IMR-90 (cell line): ENCODE measurements around the gene CLEC4D. TPM values are rescaled to one million over a fixed set of nuclear protein-coding genes. Genes with fewer than 3 reads are reported as not detected.

Experiments used
- ATAC-seq: fragments of 200-7000 bp; cut with Tn5 transposase; 2 replicates; pipeline ENCODE4 v1.9.1; 2020; ENCODE audit warnings: low read depth, mild to moderate bottlenecking, moderate library complexity
- BruUV-seq: library from RNA; stranded (reverse); fragments of 400-500 nt; replicated peaks from 2 replicates; lab custom pipeline; 2021; lab: Mats Ljungman, UMichigan
- CTCF ChIA-PET: fragments of 300-600 bp; formaldehyde crosslinking; extraction: SDS; loops from one replicate; lab custom pipeline; 2021; ENCODE audit warnings: antibody characterized with exemption; lab: Yijun Ruan, JAX
- POLR2A ChIA-PET: fragments of 300-600 bp; sonication (Branson Sonifier 250); formaldehyde crosslinking; loops from one replicate; lab custom pipeline; 2022; ENCODE audit warnings: antibody characterized with exemption; ENCODE audit not compliant: unreplicated experiment; lab: Charles Lee
- DNase-seq: peaks from one replicate; pipeline ENCODE4 v3.0.0; 2013
- H2AFZ ChIP-seq: replicated peaks from 2 replicates; pipeline ENCODE3; 2013; ENCODE audit warnings: low read length, mild to moderate bottlenecking; ENCODE audit not compliant: poor library complexity
- H2AK5ac ChIP-seq: 2 replicates; pipeline ENCODE4 v1.6.1; 2013; ENCODE audit warnings: low read depth, low read length, inconsistent platforms
- H2AK9ac ChIP-seq: replicated peaks from 2 replicates; pipeline ENCODE3; 2013; ENCODE audit warnings: mild to moderate bottlenecking, low read depth, low read length, moderate library complexity; ENCODE audit not compliant: poor library complexity
- H2BK120ac ChIP-seq: 2 replicates; pipeline ENCODE4 v1.6.1; 2013; ENCODE audit warnings: low read depth, low read length, inconsistent platforms
- H2BK15ac ChIP-seq: 3 replicates; pipeline ENCODE4 v1.6.1; 2013; ENCODE audit warnings: low read depth, low read length, inconsistent platforms
- H2BK20ac ChIP-seq: 2 replicates; pipeline ENCODE4 v1.6.1; 2013; ENCODE audit warnings: low read depth, mild to moderate bottlenecking, inconsistent platforms, low read length, moderate library complexity
- H2BK5ac ChIP-seq: 2 replicates; pipeline ENCODE4 v1.6.1; 2013; ENCODE audit warnings: mild to moderate bottlenecking, low read depth, low read length, inconsistent platforms; ENCODE audit not compliant: poor library complexity, severe bottlenecking
- H3K14ac ChIP-seq: replicated peaks from 2 replicates; pipeline ENCODE4 v1.6.1; 2013; ENCODE audit warnings: low read depth, low read length, inconsistent platforms
- H3K18ac ChIP-seq: 2 replicates; pipeline ENCODE4 v1.6.1; 2013; ENCODE audit warnings: low read depth, low read length, control low read depth
- H3K23ac ChIP-seq: 2 replicates; pipeline ENCODE4 v1.6.1; 2013; ENCODE audit warnings: low read depth, low read length, inconsistent platforms
- H3K27ac ChIP-seq: 2 replicates; pipeline ENCODE4 v1.5.1; 2013; ENCODE audit warnings: mild to moderate bottlenecking, control low read depth, low read length; ENCODE audit not compliant: insufficient read depth
- H3K27me3 ChIP-seq: 2 replicates; pipeline ENCODE4 v1.6.1; 2013; ENCODE audit warnings: low read length; ENCODE audit not compliant: control insufficient read depth, insufficient read depth
- H3K36me3 ChIP-seq: 2 replicates; pipeline ENCODE4 v1.6.1; 2013; ENCODE audit warnings: low read length, mixed read lengths; ENCODE audit not compliant: control insufficient read depth, insufficient read depth
- H3K4ac ChIP-seq: 2 replicates; pipeline ENCODE4 v1.6.1; 2013; ENCODE audit warnings: low read depth, low read length, inconsistent platforms
- H3K4me1 ChIP-seq: 2 replicates; pipeline ENCODE4 v1.6.1; 2013; ENCODE audit warnings: low read length, mixed read lengths; ENCODE audit not compliant: control insufficient read depth, insufficient read depth
- H3K4me2 ChIP-seq: 2 replicates; pipeline ENCODE4 v1.6.1; 2013; ENCODE audit warnings: low read depth, mild to moderate bottlenecking, control low read depth, low read length, moderate library complexity
- H3K4me3 ChIP-seq: 2 replicates; pipeline ENCODE4 v1.5.1; 2013; ENCODE audit warnings: low read depth, mild to moderate bottlenecking, control low read depth, low read length, moderate library complexity; ENCODE audit not compliant: insufficient read depth
- H3K56ac ChIP-seq: 2 replicates; pipeline ENCODE4 v1.6.1; 2013; ENCODE audit warnings: low read length, inconsistent platforms; ENCODE audit not compliant: insufficient read depth; ENCODE audit errors: extremely low read depth
- H3K79me1 ChIP-seq, 2 experiments: 2 replicates each; pipeline ENCODE4 v1.6.1; 2013; ENCODE audit warnings: low read length in 2 of 2, inconsistent platforms in 1 of 2, low read depth in 1 of 2
- H3K9ac ChIP-seq: 2 replicates; pipeline ENCODE4 v1.6.1; 2013; ENCODE audit warnings: low read depth, low read length, control low read depth
- H3K9me1 ChIP-seq: 2 replicates; pipeline ENCODE4 v1.6.1; 2013; ENCODE audit warnings: low read length, inconsistent platforms; ENCODE audit not compliant: insufficient read depth
- H3K9me3 ChIP-seq: 2 replicates; pipeline ENCODE4 v1.6.1; 2013; ENCODE audit warnings: low read length; ENCODE audit not compliant: control insufficient read depth, insufficient read depth
- H4K20me1 ChIP-seq: 2 replicates; pipeline ENCODE4 v1.6.1; 2013; ENCODE audit warnings: low read length, inconsistent platforms; ENCODE audit not compliant: insufficient read depth
- H4K5ac ChIP-seq: 2 replicates; pipeline ENCODE4 v1.6.1; 2013; ENCODE audit warnings: mild to moderate bottlenecking, low read depth, low read length, control low read depth
- H4K8ac ChIP-seq, 2 experiments: 2 replicates each; pipeline ENCODE4 v1.6.1; 2013; ENCODE audit warnings: low read depth in 2 of 2, low read length in 2 of 2, control low read depth in 1 of 2, inconsistent platforms in 1 of 2
- H4K91ac ChIP-seq: 2 replicates; pipeline ENCODE4 v1.6.1; 2013; ENCODE audit warnings: low read depth, low read length, inconsistent platforms; ENCODE audit not compliant: insufficient read depth
- MAFK ChIP-seq: IDR thresholded peaks from 2 replicates; pipeline ENCODE4 v1.6.1; 2012; ENCODE audit warnings: low read depth, low read length, improper control_type of control experiment
- MAZ ChIP-seq: IDR thresholded peaks from 2 replicates; pipeline ENCODE4 v1.6.1; 2012; ENCODE audit warnings: low read depth, mild to moderate bottlenecking, low read length, improper control_type of control experiment, moderate library complexity, borderline replicate concordance
- MXI1 ChIP-seq: IDR thresholded peaks from 2 replicates; pipeline ENCODE4 v1.6.1; 2012; ENCODE audit warnings: low read depth, mild to moderate bottlenecking, low read length, moderate library complexity, borderline replicate concordance
- NFE2L2 ChIP-seq: fragments of 150-350 bp; IDR thresholded peaks from 2 replicates; pipeline ENCODE4 v1.6.1; 2016; ENCODE audit warnings: low read depth, mild to moderate bottlenecking, low read length
- POLR2A ChIP-seq: IDR thresholded peaks from 2 replicates; pipeline ENCODE4 v1.6.1; 2012; ENCODE audit warnings: mild to moderate bottlenecking, low read depth, low read length
- RAD21 ChIP-seq: IDR thresholded peaks from 2 replicates; pipeline ENCODE4 v1.6.1; 2012; ENCODE audit warnings: low read length, improper control_type of control experiment
- RFX5 ChIP-seq: IDR thresholded peaks from 2 replicates; pipeline ENCODE4 v1.8.0; 2012; ENCODE audit warnings: low read depth, mild to moderate bottlenecking, low read length, moderate library complexity
- WGBS, 2 experiments: methylation state at CpG; one replicate each; pipeline versions ENCODE4 v1.1.5 to v1.1.7; 2013; ENCODE audit warnings: missing lambda C conversion rate in 2 of 2; ENCODE audit not compliant: insufficient read length in 1 of 2; ENCODE audit errors: extremely low coverage in 2 of 2; 5-methylcytosine and 5-hydroxymethylcytosine counted together
- dilution Hi-C: fragments of 300-500 bp; cut with HindIII; formaldehyde crosslinking; loops from one replicate; pipeline ENCODE4 v1.14.3; 2018; ENCODE audit warnings: low sequenced_read_pairs; ENCODE audit not compliant: unreplicated experiment
- in situ Hi-C: fragments of 300-500 bp; cut with MboI; formaldehyde crosslinking; loops from 3 replicates; pipeline ENCODE4 v1.14.3; 2019; ENCODE audit warnings: low sequenced_read_pairs, inconsistent platforms, mixed read lengths
- intact Hi-C: fragments of 100-400 bp; cut with micrococcal nuclease; formaldehyde crosslinking; loops from 2 replicates; pipeline ENCODE4 v1.10.0; 2022
- polyA plus RNA-seq, 3 experiments: library from polyadenylated mRNA; depleted of rRNA; stranded (reverse); fragments of >200 nt; gene quantifications; 2 replicates each; pipeline ENCODE4 v1.2.3, GENCODE V29; 2012; ENCODE audit warnings: low replicate concordance in 1 of 3
- total RNA-seq: library from RNA; depleted of rRNA; stranded (reverse); fragments of >200 nt; gene quantifications from 2 replicates; pipeline ENCODE4 v1.2.3, GENCODE V29; 2012

The CLEC4D gene
- total and polyA plus RNA-seq, 2 of the 4 experiments (the other 2 are of a cell fraction) = not detected

- dilution Hi-C loops = no loop called here
- H2AFZ ChIP-seq = no peak overlapping the region
- no peak overlapping the region for H2BK15ac ChIP-seq
- no peak overlapping the region for H3K18ac ChIP-seq
- H3K14ac ChIP-seq = no peak overlapping the region
- H4K8ac ChIP-seq = no peak overlapping the region
- ChIA-PET POLR2A (no interaction called here), CTCF (no interaction called here)
- no peak overlapping the region for H2AK9ac ChIP-seq
- no peaks in the 10 kb centered on the region for H3K36me3 ChIP-seq
- no peak overlapping the region for H2BK20ac ChIP-seq
- BruUV-seq = no TSS peak
- ATAC-seq (no peak), DNase-seq (no peak)
- no peak overlapping the region for H3K4me2 ChIP-seq
- H3K4me3 ChIP-seq = no peak overlapping the region
- WGBS, 2 experiments = no CpG with 5 or more reads among the region's 3 CpGs
- intact Hi-C loops = loop anchor here (10.0 kb wide), 1 partner anchor 348 kb away; no protein-coding TSS in a partner anchor
- no peaks in the 10 kb centered on the region for H4K20me1 ChIP-seq
- no peak overlapping the region for H3K4ac ChIP-seq
- no peak for TF ChIP-seq POLR2A
- no peak for TF ChIP-seq NFE2L2
- TF ChIP-seq MAFK = no peak
- no peak for TF ChIP-seq MAZ
- TF ChIP-seq RAD21 = no peak
- TF ChIP-seq RFX5 = no peak
- TF ChIP-seq MXI1 = no peak
- no peaks in the 10 kb centered on the region for H3K9me3 ChIP-seq
- no peak overlapping the region for H2BK120ac ChIP-seq
- H2BK5ac ChIP-seq = no peak overlapping the region
- no peak overlapping the region for H2AK5ac ChIP-seq
- no peak overlapping the region for H4K5ac ChIP-seq
- H3K56ac ChIP-seq = no peak overlapping the region
- H3K9ac ChIP-seq = no peak overlapping the region
- no peak overlapping the region for H4K91ac ChIP-seq
- no peaks in the 10 kb centered on the region for H3K4me1 ChIP-seq
- no peak overlapping the region for H3K27ac ChIP-seq
- H3K9me1 ChIP-seq = no peaks in the 10 kb centered on the region
- H3K27me3 ChIP-seq = no peaks in the 10 kb centered on the region
- no peak overlapping the region for H3K23ac ChIP-seq
- in situ Hi-C loops = no loop called here
- no peaks in the 10 kb centered on the region for H3K79me1 ChIP-seq
Measured at GRCh38 chr12:8546591-8546990, 33.3 kb downstream of the CLEC4D start.
